Sigmoid colon (tissue), 4 donors: ENCODE measurements around the gene UBAP2.

Experiments used
- EP300 ChIP-seq, 4 donors: sonication (generic); formaldehyde crosslinking; IDR thresholded peaks; one replicate each; pipeline ENCODE4 v1.6.1; 2017; ENCODE audit warnings: antibody characterized with exemption in 4 of 4
- POLR2A ChIP-seq, 2 donors: fragments of 450-650 bp; IDR thresholded peaks; one replicate each; pipeline ENCODE4 v1.6.1; 2016; ENCODE audit warnings: antibody characterized with exemption in 2 of 2, mild to moderate bottlenecking in 2 of 2, moderate library complexity in 2 of 2
- POLR2AphosphoS5 ChIP-seq, 4 donors: sonication (generic); formaldehyde crosslinking; IDR thresholded peaks; one replicate each; pipeline ENCODE4 v1.6.1; 2017; ENCODE audit warnings: antibody characterized with exemption in 4 of 4
- TF ChIP-seq, protein P1 (sequence below), 4 experiments: fragments of 450-650 bp in 3 of 4; fragments of 200-600 bp in 1 of 4; IDR thresholded peaks; one replicate each; pipeline ENCODE4 v1.5.1; 2016 to 2019; ENCODE audit warnings: antibody characterized with exemption in 4 of 4, mild to moderate bottlenecking in 3 of 4, moderate library complexity in 2 of 4

DNA sequence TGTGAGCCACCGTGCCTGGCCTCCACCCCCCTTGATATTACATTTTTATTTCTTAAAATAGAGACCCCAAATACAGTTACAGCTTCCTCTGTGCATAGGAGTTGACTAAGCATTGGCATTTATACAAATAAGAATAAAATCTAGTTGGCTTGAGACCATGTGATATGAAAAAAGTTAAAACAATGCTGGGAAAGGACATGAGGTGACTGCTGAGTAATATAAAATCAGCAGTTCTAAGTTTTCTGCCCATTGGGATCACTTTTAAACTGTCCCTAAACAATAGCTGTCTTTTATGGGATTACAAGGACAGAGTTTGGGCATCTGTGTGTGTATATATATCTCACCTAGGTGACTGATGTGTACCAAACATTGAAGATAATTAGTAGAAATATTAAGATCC is 135.1 kb downstream of the UBAP2 start:
- TF ChIP-seq, protein P1, sequence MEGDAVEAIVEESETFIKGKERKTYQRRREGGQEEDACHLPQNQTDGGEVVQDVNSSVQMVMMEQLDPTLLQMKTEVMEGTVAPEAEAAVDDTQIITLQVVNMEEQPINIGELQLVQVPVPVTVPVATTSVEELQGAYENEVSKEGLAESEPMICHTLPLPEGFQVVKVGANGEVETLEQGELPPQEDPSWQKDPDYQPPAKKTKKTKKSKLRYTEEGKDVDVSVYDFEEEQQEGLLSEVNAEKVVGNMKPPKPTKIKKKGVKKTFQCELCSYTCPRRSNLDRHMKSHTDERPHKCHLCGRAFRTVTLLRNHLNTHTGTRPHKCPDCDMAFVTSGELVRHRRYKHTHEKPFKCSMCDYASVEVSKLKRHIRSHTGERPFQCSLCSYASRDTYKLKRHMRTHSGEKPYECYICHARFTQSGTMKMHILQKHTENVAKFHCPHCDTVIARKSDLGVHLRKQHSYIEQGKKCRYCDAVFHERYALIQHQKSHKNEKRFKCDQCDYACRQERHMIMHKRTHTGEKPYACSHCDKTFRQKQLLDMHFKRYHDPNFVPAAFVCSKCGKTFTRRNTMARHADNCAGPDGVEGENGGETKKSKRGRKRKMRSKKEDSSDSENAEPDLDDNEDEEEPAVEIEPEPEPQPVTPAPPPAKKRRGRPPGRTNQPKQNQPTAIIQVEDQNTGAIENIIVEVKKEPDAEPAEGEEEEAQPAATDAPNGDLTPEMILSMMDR (IDR thresholded peaks at IDR 0.05), result no peak
- no peak for TF ChIP-seq EP300 (IDR thresholded peaks at IDR 0.05)
- TF ChIP-seq POLR2A (IDR thresholded peaks at IDR 0.05), result no peak
- no peak for TF ChIP-seq POLR2AphosphoS5 (IDR thresholded peaks at IDR 0.05)
